NOMO-1 treated with DMSO at 0.1 percent for 48 hours (cell line): Measurements from ENCODE around the gene PMIS2.

Experiments used
- DNase-seq: peaks from one replicate; lab custom pipeline; 2025; ENCODE audit not compliant: unreplicated experiment; lab: John Stamatoyannopoulos, UW

The PMIS2 gene

GRCh38 chr19:35556025-35556590, 29.9 kb upstream of the PMIS2 start:
- DNase-seq: no peak

GRCh38 chr19:35556846-35557538, 29.0 kb upstream of the PMIS2 start:
- DNase-seq: no peak

GRCh38 chr19:35557539-35558399, 28.2 kb upstream of the PMIS2 start:
- no peak for DNase-seq

GRCh38 chr19:35558400-35559280, 27.3 kb upstream of the PMIS2 start:
- no peak for DNase-seq

GRCh38 chr19:35559281-35559659, 26.7 kb upstream of the PMIS2 start:
- no peak for DNase-seq

GRCh38 chr19:35559781-35560180, 26.2 kb upstream of the PMIS2 start:
- DNase-seq: no peak

- no peak for DNase-seq
Measured at GRCh38 chr19:35560271-35560670, 25.7 kb upstream of the PMIS2 start.

GRCh38 chr19:35560677-35561076, 25.3 kb upstream of the PMIS2 start:
- DNase-seq: no peak

- DNase-seq: no peak
Measured at GRCh38 chr19:35561436-35561835, 24.5 kb upstream of the PMIS2 start.

GRCh38 chr19:35562336-35562735, 23.6 kb upstream of the PMIS2 start:
- no peak for DNase-seq

- DNase-seq: no peak
Measured at GRCh38 chr19:35562776-35563175, 23.2 kb upstream of the PMIS2 start.

GRCh38 chr19:35563207-35563829, 22.7 kb upstream of the PMIS2 start, which contains the start of gene ATP4A:
Gene ATP4A, minus strand, starts transcription at chr19:35563658. Its CDS starts 29 bp downstream, at chr19:35563629.
- DNase-seq: no peak

GRCh38 chr19:35565016-35565856, 20.7 kb upstream of the PMIS2 start:
- no peak for DNase-seq

GRCh38 chr19:35566738-35567137, 19.2 kb upstream of the PMIS2 start:
- DNase-seq: no peak

- DNase-seq: no peak
Measured at GRCh38 chr19:35569281-35569781, 16.6 kb upstream of the PMIS2 start.

GRCh38 chr19:35571406-35571965, 14.5 kb upstream of the PMIS2 start:
- no peak for DNase-seq

- DNase-seq: no peak
Measured at GRCh38 chr19:35577918-35578317, 8.1 kb upstream of the PMIS2 start.

- no peak for DNase-seq
Measured at GRCh38 chr19:35578707-35579106, 7.3 kb upstream of the PMIS2 start.

- DNase-seq: no peak
Measured at GRCh38 chr19:35582760-35583159, 3.2 kb upstream of the PMIS2 start.
